ENCODE data around the gene WDR41.
"Not testable (repeated sequence)": the region's sequence is repeated elsewhere in the genome, so short reads cannot be mapped to it uniquely, and the experiment has no call there.

WDR41 gene

GRCh38 chr5:77407152-77407551 is 85.0 kb downstream of the WDR41 start:
- DNase-seq (ENCODE audit: low read depth), result no peak

- no peak for DNase-seq (ENCODE audit: low read depth)
These were observed 89.3 kb downstream of the WDR41 start for GRCh38 chr5:77402796-77403195.

GRCh38 chr5:77400645-77401044 is 91.5 kb downstream of the WDR41 start:
- DNase-seq (ENCODE audit: low read depth), result no peak

- DNase-seq (ENCODE audit: low read depth), result no peak
These were observed 93.2 kb downstream of the WDR41 start for GRCh38 chr5:77398896-77399295.

GRCh38 chr5:77398458-77398857 is 93.7 kb downstream of the WDR41 start:
- no peak for DNase-seq (ENCODE audit: low read depth)

- no peak for DNase-seq (ENCODE audit: low read depth)
These were observed 94.3 kb downstream of the WDR41 start for GRCh38 chr5:77397686-77398292.

GRCh38 chr5:77396017-77396416 is 96.1 kb downstream of the WDR41 start:
- no peak for DNase-seq (ENCODE audit: low read depth)

GRCh38 chr5:77394064-77394715 is 97.9 kb downstream of the WDR41 start:
- DNase-seq (ENCODE audit: low read depth), result no peak

- no peak for DNase-seq (ENCODE audit: low read depth)
These were observed 100.8 kb downstream of the WDR41 start for GRCh38 chr5:77391240-77391765.

- no peak for DNase-seq (ENCODE audit: low read depth)
These were observed 101.3 kb downstream of the WDR41 start for GRCh38 chr5:77390795-77391194.

- no peak for DNase-seq (ENCODE audit: low read depth)
These were observed 101.9 kb downstream of the WDR41 start for GRCh38 chr5:77390221-77390620.

- no peak for DNase-seq (ENCODE audit: low read depth)
These were observed 102.4 kb downstream of the WDR41 start for GRCh38 chr5:77389746-77390145.

GRCh38 chr5:77386340-77386739 is 105.8 kb downstream of the WDR41 start:
- DNase-seq (ENCODE audit: low read depth), result not testable (repeated sequence)

DNA sequence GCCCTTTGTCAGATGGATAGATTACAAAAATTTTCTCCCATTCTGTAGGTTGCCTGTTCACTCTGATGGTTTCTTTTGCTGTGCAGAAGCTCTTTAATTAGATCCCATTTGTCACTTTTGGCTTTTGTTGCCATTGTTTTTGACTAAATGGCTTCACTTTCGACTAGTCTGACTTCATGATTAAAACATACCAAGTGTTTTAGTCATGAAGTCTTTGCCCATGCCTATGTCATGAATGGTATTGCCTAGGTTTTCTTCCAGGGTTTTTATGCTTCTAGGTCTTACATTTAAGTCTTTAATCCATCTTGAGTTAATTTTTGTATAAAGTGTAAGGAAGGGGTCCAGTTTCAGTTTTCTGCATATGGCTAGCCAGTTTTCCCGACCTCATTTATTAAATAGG is 108.8 kb downstream of the WDR41 start:
- not testable (repeated sequence) for DNase-seq (ENCODE audit: low read depth)

Data from stimulated activated CD8-positive, alpha-beta memory T cell treated with anti-CD3 and anti-CD28 coated beads, Interleukin-7, amount 100 ng/mL, for 24 hours (primary cell).